Measurements from ENCODE around the gene PPP1R37.

PPP1R37 gene

GRCh38 chr19:45180936-45181335 is 88.0 kb downstream of the PPP1R37 start:
- TF ChIP-seq EZH2phosphoT487 (IDR thresholded peaks at IDR 0.05; ENCODE audit: borderline replicate concordance, low read length), result no peak
- TF ChIP-seq, protein P1, sequence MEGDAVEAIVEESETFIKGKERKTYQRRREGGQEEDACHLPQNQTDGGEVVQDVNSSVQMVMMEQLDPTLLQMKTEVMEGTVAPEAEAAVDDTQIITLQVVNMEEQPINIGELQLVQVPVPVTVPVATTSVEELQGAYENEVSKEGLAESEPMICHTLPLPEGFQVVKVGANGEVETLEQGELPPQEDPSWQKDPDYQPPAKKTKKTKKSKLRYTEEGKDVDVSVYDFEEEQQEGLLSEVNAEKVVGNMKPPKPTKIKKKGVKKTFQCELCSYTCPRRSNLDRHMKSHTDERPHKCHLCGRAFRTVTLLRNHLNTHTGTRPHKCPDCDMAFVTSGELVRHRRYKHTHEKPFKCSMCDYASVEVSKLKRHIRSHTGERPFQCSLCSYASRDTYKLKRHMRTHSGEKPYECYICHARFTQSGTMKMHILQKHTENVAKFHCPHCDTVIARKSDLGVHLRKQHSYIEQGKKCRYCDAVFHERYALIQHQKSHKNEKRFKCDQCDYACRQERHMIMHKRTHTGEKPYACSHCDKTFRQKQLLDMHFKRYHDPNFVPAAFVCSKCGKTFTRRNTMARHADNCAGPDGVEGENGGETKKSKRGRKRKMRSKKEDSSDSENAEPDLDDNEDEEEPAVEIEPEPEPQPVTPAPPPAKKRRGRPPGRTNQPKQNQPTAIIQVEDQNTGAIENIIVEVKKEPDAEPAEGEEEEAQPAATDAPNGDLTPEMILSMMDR (IDR thresholded peaks at IDR 0.05; ENCODE audit: low read depth, low read length, poor library complexity, severe bottlenecking), result no peak
- Histone ChIP-seq H3K27me3 (ENCODE audit: control insufficient read depth, low read length) (no peaks in the 10 kb centered on the region), H3K9me3 (ENCODE audit: control insufficient read depth, insufficient read depth, low read length) (no peaks in the 10 kb centered on the region), H3K36me3 (ENCODE audit: control insufficient read depth, low read length) (peaks cover 17% of the 10 kb centered on the region), H3K79me2 (ENCODE audit: control insufficient read depth, low read length) (peaks cover 48% of the 10 kb centered on the region), H3K4me2 (ENCODE audit: low read length) (peak overlapping the region; percentile 96; the same call in 1 of the 2 replicates), H3K9me2 (replicated peaks; ENCODE audit: control insufficient read depth, low read length) (no peaks in the 10 kb centered on the region), H3K4me3 (ENCODE audit: low read length) (no peak overlapping the region), H3K4me1 (ENCODE audit: control insufficient read depth, low read length) (peaks cover 25% of the 10 kb centered on the region), H3K27ac (ENCODE audit: low read depth, low read length) (no peak overlapping the region), H4K20me1 (ENCODE audit: control insufficient read depth, insufficient read depth, low read depth, low read length) (no peaks in the 10 kb centered on the region; the same call in 1 of the 2 replicates), H3F3A (ENCODE audit: control insufficient read depth, insufficient read depth) (no peaks in the 10 kb centered on the region)

GRCh38 chr19:45182758-45183157 is 89.8 kb downstream of the PPP1R37 start:
- peaks cover 17% of the 10 kb centered on the region for H3K36me3 ChIP-seq (ENCODE audit: control insufficient read depth, low read length)
- no peaks in the 10 kb centered on the region; the same call in 1 of the 2 replicates for H4K20me1 ChIP-seq (ENCODE audit: control insufficient read depth, insufficient read depth, low read depth, low read length)
- H3K9me3 ChIP-seq (ENCODE audit: control insufficient read depth, insufficient read depth, low read length), result no peaks in the 10 kb centered on the region
- H3K4me2 ChIP-seq (ENCODE audit: low read length), result no peak overlapping the region
- H3F3A ChIP-seq (ENCODE audit: control insufficient read depth, insufficient read depth), result no peaks in the 10 kb centered on the region
- H3K79me2 ChIP-seq (ENCODE audit: control insufficient read depth, low read length), result peaks cover 34% of the 10 kb centered on the region
- no peak for TF ChIP-seq EZH2phosphoT487 (IDR thresholded peaks at IDR 0.05; ENCODE audit: borderline replicate concordance, low read length)
- TF ChIP-seq, protein P1 (IDR thresholded peaks at IDR 0.05; ENCODE audit: low read depth, low read length, poor library complexity, severe bottlenecking), result no peak
- H3K4me1 ChIP-seq (ENCODE audit: control insufficient read depth, low read length), result peaks cover 21% of the 10 kb centered on the region
- no peak overlapping the region for H3K27ac ChIP-seq (ENCODE audit: low read depth, low read length)
- H3K9me2 ChIP-seq (replicated peaks; ENCODE audit: control insufficient read depth, low read length), result no peaks in the 10 kb centered on the region
- H3K4me3 ChIP-seq (ENCODE audit: low read length), result no peak overlapping the region
- no peaks in the 10 kb centered on the region for H3K27me3 ChIP-seq (ENCODE audit: control insufficient read depth, low read length)

- TF ChIP-seq, protein P1 (IDR thresholded peaks at IDR 0.05; ENCODE audit: low read depth, low read length, poor library complexity, severe bottlenecking), result no peak
- no peak for TF ChIP-seq EZH2phosphoT487 (IDR thresholded peaks at IDR 0.05; ENCODE audit: borderline replicate concordance, low read length)
- no peaks in the 10 kb centered on the region; the same call in 1 of the 2 replicates for H4K20me1 ChIP-seq (ENCODE audit: control insufficient read depth, insufficient read depth, low read depth, low read length)
- no peaks in the 10 kb centered on the region for H3K9me2 ChIP-seq (replicated peaks; ENCODE audit: control insufficient read depth, low read length)
- no peak overlapping the region for H3K4me2 ChIP-seq (ENCODE audit: low read length)
- H3K9me3 ChIP-seq (ENCODE audit: control insufficient read depth, insufficient read depth, low read length), result no peaks in the 10 kb centered on the region
- H3K27me3 ChIP-seq (ENCODE audit: control insufficient read depth, low read length), result no peaks in the 10 kb centered on the region
- H3K4me1 ChIP-seq (ENCODE audit: control insufficient read depth, low read length), result peaks cover 21% of the 10 kb centered on the region
- H3K4me3 ChIP-seq (ENCODE audit: low read length), result no peak overlapping the region
- H3K27ac ChIP-seq (ENCODE audit: low read depth, low read length), result no peak overlapping the region
- H3K79me2 ChIP-seq (ENCODE audit: control insufficient read depth, low read length), result peaks cover 27% of the 10 kb centered on the region
- H3F3A ChIP-seq (ENCODE audit: control insufficient read depth, insufficient read depth), result no peaks in the 10 kb centered on the region
- H3K36me3 ChIP-seq (ENCODE audit: control insufficient read depth, low read length), result peaks cover 13% of the 10 kb centered on the region
These were observed 91.1 kb downstream of the PPP1R37 start for GRCh38 chr19:45184115-45184514.
